GM19043 (cell line): ENCODE data around the gene CXCR3.
"Not testable (repeated sequence)": the region's sequence is repeated elsewhere in the genome, so short reads cannot be mapped to it uniquely, and the experiment has no call there.

ENCODE experiments used
- ATAC-seq: cut with Tn5 transposase; IDR thresholded peaks from one replicate; pipeline ENCODE4 v1.9.1; 2021; ENCODE audit warnings: low read depth; ENCODE audit not compliant: unreplicated experiment

CXCR3 gene

DNA sequence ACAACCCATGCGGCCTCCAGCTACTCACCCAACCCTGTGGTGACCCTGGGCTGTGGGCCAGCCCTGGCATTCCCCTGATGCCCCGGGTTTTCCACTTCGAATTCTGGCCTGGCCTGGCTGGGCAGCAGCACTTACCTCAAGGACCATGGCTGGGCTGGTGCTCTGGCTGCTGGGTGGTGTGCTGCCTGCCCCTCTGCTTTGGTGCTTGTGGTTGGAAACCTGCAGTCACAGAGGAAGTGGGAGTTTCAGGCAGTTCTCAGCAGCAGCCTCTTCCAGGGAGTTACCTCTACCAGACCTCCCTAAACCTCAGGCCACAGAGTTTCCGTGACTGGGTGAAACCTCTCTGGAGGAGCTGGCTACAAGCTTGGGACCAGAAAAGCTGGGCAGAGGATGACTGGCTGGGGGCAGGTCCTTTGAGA is at the start of gene CXCR3:
Gene CXCR3 (minus strand): TSS at position 209 of the 419 bp plus-strand sequence. CDS start 62 bp downstream, at position 147.
- ATAC-seq: peak; percentile 60

DNA sequence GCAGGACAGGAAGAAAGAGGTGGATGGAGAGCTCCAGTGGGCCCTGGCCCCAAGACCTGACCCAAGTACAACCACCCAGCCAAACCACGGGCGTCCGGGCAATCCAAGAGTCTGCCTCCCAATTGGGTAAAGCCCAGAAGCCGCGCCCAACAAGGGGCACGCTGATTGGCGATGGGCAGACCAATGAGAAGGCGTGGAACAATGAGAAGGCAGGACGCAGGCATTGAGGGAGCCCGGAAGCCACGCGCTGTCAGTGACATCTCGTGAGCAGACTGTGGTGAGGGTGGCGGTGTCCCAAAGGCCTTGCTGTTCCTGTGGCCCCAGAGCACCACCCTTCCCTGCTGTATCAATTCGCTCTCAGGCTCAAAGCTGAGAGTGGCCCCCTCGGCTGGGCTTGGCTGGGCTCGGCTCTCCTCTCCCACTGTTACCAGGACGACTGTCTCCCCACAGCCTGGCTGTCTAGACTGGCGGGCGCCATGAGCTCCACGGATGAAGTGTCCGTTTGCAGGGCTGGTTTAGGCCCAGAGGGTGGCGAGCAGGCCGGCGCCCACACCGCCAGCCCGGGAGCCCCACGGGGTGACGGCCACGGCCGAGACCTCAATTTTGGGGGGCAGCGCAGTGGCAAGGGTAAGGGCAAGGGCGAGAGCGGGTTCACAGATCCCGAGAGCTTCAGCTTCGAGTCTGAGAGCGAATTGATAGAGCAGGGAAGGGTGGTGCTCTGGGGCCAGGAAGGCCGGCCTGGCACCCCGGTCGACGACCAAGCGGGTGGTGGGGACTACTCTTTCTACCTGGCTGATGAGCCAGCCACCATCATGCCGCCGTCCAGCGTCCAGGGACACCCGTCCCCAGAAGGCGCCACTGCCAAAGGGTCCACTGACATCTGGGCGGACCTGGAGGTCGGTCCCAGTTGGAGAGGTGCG is 49.3 kb upstream of the CXCR3 start, which contains the start of gene LOC101059915:
Gene LOC101059915 (plus strand): TSS at position 219 of the 920 bp plus-strand sequence.
- no peak for ATAC-seq

DNA sequence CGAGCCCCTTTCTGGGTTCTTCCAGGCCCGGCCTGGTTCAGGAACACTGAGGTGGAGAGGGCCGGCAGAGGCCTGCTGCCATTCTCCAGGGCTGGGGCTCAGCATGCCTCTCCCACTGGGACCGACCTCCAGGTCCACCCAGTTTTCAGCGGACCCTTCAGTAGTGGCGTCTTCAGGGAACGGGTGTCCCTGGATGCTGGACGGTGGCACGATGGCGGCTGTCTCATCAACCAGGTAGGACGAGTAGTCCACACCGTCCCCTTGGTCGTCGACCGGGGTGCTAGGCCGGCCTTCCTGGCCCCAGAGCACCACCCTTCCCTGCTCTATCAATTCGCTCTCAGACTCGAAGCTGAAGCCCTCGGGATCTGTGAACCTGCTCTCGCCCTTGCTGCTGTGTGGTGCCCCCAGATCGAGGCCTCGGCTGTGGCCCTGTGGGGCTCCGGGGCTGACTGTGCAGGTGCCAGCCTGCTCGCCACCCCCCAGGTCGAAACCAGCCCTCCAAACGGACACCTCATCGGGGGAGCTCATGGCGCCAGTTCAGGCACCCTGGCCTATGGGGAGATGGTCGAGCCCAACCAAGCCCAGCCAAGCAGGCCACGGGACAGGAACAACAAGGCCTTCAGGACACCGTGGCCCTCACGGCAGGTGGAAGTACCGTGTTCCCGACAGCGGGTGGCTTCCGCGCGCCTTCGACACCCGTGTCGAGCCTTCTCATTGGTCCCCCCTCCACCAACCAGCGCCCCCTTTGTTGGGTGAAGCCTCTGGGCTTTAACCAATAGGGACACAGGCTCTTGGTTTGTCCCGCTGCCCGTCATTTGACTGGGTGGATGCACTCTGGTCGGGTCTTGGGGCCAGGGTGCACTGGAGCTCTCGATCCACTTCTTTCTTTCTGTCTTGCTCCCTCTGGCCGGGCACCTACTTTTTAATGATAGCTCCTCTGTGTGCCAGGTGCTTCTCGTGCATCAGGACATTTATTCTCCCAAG is 48.2 kb upstream of the CXCR3 start:
- ATAC-seq: no peak

DNA sequence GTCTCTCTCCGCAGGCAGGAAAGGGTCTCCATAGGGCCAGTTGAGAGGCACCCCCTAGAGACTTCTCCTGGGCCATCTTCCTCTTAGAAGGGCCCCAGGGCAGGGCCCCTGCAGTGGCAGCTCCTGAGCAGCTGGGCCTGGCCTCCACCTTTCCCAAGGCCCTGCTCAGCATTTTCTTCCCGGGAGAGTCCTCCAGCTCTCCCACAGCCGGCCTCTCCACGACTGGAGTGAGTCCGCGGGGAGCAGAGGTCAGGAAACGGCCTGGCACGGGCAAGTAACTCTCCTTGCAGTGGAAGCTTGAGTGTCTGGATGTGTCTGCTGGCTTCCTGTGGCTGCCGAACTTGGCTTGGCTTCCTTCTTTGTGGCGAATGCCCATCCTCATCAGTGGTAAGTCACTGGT is 47.4 kb upstream of the CXCR3 start:
- no peak for ATAC-seq

DNA sequence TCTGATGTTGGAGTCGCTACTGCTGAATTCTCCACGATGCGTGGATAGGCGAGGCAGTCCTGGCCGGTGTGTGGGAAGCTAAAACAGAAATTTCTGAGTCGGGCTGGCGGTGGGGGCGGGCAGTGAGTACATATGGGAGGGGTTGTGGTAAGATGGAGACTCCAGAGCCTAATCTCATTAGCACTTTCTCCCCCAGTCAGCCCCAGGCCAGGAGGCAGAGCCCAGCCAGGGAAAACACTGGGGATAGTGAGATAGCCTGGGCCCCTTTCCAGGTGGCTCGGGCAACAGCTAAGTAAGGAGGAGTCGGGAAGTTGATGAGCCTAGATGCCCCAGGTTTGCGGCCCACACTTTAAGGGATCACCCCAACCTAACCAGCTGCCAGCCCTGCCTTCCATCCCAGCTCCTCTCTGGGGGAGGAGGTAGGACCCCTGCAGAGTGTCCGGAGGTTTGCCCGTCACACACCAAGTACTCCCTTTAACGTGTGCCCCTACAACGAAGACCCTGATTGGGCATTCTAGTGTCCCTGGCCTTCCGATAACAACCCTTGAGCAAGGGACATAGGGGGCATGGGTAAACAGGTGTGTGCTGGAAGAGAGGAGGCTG is 46.7 kb upstream of the CXCR3 start:
- no peak for ATAC-seq

DNA sequence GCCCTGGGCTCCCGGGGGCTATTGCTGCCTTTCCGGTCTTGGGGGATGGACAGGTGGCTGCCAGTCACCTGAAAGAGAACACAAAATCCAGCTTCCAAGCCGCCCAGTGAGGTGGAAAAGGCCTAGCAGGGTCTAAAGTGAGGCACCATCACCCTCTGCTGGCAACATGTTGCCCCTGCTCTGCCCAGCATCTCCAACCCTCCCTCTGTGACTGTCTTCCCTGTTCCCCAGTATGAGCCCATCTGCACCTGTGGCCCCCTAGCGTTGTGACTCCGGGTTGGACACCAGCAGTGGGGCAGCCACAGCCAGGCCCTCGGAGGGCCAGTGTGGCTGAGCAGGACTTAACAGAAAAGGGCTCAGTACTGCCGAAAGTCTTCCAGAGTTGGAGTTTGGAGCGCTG is 45.9 kb upstream of the CXCR3 start:
- not testable (repeated sequence) for ATAC-seq

DNA sequence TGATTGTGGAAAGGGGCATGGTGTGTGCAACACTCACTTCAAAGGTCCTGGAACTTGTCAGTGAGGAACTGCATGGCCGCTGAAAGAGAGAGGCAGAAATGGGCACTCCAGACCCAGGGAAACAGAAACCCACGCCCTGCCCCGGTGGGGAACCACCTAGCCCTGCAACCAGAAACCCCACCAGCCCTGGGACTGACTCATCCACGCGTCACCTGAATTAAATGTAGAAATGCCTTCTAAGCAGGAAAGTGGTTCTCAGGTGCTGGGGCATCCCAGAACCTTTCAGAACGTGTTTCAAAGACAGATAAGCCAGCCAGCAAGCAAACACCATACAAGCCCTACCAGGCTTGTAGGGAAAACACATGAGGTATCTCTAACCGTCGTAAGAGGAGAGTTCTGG is 44.9 kb upstream of the CXCR3 start:
- not testable (repeated sequence) for ATAC-seq

DNA sequence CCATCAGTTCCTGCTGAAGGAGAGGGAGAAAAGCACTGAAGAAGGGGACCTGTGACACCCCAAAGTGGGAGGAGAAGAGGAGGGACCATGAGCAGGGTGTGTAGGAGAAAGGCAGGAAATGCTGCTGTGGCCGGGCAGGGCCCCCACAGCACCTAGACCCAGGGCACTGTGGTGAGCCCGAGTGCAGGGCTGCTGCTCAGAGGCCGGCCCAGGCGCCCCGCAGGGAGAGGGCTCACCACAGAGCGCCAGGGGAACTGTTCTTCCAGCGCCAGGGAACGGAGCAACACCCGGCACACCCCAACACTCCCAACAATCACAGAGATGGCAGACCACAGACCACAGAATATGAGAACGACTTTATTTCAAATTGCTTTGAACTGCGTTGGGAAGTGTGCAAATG is 44.3 kb upstream of the CXCR3 start:
- ATAC-seq: not testable (repeated sequence)

DNA sequence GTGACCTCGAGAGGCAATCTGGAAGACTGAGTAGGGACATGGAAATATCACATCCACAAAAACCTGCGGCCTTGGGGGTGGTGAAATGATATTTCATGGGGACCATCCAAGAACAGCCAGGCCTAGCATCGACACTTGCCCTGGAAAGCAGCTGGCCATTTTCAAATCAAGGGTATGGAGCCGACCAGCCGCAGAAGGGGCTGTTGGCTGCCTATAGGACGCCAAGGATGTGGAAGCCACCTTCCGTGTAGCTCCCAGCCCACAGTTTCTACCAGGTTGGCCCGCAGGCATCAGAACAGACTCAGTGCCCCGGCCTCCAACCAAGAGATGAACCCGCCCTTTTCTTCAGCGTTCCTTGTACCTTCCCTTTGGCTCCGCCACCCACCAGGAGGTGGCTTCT is 43.6 kb upstream of the CXCR3 start:
- no peak for ATAC-seq

DNA sequence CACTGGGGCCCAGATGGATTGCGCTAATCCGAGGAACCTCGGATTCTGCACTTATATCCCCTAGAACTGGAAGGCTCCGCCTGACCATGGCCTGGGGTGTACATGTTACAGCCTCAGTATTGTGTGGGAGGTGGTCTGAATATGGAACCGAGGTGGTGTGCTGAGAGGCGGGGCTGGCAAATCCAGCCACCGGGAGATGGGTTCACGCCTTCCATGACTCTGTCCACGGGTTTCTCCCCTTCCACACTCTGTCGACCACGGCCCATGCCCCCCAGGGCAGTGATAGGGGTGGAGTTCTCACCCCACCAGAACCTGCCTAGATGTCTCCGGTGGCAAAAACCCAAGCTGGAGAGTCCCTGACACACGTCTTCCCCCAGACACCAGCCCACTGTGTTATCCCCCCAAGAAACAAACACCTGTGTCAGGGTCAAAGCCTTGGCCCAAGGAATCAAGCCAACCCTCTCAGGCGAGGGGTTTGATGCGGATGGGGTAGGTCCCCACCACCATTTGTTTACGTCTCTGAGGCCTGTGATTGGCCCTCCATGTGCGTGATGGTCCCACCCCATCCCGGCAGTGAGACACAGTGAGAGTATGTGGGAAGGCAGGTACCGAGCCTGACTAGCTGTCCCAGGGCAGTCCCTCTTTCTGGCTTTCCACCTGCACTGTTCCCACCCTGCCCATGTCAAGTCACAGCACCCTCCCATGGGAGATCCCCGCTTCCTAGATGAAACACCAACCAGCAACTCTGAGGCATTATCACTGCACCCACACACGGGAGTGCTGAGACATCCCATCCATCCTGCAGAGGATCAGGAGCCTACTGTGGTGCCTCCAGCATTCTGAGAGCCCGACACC is 42.5 kb upstream of the CXCR3 start:
- no peak for ATAC-seq

DNA sequence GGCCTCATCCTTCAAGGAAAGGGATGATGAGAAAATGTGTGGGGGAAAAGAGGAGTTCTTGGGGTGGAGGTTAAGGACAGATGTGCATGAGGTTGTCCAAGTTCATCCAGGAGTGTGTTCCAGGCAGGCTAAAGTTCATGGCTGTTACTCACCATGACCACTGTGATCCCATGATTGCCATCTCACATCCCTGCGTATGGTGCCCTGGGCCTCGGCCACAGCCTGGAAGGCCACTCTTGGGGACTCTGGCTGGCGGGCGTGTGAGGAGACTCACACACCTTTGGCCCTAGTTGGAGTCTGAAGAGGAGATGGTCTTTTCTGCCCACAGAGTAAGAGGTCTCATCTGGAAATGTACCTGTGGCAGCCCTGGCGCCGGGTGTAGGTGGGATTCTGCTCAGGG is 41.6 kb upstream of the CXCR3 start:
- ATAC-seq: no peak

DNA sequence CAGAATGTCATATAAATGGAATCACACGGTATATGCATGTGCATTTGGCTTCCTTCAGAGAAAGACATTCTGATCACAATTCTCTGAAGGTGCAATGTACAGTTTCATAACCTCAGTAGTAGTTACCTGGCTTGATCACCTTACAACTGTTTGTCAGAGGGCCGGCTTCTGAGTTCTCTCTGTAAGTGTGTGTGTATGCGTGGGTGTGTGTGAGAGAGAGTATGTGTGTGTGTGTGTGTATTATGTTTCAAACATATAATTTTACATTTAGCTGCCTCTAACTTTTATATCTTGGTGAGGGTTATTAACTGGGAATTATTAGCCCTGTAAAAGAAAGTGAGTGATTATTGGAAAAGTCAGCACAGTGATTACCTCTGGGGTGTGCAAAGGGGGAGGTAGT is 41.0 kb upstream of the CXCR3 start:
- no peak for ATAC-seq

DNA sequence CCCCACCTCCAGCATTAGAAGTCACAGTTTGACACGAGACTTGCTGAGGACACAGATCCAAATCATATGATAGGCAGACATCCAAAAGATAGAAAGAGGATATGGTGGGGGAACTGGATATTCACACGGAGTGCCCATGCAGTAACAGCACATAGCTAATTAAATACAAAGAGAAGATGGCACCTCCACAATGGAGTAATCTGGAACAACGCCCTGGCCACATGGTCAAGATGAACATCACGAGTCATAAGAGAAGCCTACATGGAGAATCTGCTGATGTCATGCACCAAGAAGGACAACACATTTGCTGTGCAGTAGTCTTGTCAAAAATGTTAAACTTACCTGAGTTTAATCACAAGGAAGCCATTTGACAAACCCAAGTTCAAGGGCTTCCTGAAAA is 39.0 kb upstream of the CXCR3 start:
- no peak for ATAC-seq

DNA sequence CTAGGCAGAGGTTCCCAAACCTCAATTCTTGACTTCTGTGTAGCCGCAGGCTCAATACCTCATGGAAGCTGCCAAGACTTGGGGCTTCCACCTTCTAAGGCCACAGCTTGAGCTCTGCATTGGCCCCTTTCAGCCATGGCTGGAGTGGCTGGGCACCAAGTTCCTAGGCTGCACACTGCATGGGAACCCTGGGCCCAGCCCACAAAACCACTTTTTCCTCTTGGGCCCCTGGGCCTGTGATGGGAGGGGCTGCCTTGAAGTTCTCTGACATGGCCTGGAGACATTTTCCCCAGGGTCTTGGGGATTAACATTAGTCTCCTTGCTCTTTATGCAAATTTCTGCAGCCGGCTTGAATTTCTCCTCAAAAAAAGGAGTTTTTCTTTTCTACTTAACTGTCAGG is 35.0 kb upstream of the CXCR3 start:
- no peak for ATAC-seq

DNA sequence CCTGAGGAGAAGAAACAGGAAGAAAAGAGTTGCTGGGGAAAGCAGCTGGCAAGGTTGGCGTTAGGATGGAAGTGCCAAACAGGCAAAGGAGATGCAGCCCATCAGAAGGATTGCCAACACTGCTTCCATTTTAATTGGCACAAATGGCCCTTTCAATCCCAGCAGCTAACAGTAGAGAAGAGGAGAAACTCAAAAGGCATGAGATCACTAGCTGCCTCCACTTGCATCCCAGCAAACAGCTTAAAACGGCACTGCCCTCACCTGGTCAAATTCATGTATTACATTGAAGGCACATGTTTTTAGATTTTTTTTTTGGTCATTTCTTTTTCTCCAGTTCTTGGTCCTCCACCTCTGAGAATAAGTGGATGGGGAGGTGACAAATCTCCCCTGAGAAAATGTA is 34.1 kb upstream of the CXCR3 start:
- ATAC-seq: no peak

DNA sequence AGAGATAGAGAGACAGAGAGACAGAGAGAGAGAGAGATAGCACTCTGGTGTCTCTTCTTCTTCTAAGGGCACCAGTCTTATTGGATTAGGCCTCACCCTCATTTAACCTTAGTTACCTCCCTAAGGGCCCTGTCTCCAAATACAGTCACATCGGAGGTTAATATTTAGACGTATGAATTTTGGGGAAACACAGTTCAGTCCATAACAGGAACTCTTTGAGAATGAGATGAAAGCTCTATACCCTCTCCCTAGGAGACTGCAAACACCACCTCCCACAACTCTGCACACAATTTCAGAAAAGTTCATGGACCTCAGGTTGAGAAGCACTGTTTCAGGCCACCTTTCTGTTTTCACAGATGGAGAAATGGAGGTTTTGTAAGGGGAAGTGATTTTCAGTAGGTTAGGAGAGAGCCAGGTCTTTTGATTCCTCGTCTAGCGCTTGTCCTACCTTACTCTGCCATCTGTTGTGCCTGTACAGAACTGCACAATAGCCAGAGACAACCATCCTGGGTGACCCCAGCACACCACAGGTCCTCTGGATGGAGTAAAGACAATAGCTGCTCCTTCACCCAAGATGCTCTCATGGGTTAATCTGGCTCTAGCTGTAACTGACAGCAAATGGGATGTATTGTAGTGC is 32.1 kb upstream of the CXCR3 start:
- peak; percentile 97 for ATAC-seq

DNA sequence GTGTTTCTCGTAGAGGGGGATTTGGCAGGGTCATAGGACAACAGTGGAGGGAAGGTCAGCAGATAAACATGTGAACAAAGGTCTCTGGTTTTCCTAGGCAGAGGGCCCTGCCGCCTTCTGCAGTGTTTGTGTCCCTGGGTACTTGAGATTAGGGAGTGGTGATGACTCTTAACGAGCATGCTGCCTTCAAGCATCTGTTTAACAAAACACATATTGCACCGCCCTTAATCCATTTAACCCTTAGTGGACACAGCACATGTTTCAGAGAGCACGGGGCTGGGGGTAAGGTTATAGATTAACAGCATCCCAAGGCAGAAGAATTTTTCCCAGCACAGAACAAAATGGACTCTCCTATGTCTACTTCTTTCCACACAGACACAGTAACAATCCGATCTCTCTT is 26.1 kb upstream of the CXCR3 start:
- not testable (repeated sequence) for ATAC-seq

DNA sequence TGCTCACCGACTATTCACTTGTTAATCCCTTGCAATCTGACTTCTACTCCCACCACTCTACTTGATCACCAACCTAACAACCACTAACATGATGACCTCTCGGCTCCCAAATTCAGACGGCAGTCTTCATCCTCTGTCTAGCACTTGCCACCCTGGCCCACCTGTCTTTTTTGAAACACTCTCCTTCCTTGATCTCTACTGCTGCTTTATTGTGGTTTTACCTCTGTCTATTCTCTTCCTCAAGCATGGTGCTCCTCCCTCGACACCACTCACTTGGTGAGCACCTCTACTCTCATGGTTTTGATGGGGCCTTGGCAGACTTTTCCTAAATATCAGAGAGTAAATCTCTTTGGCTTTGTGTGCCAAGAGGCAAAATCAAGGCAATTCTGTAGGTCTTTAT is 21.7 kb upstream of the CXCR3 start:
- ATAC-seq: no peak

DNA sequence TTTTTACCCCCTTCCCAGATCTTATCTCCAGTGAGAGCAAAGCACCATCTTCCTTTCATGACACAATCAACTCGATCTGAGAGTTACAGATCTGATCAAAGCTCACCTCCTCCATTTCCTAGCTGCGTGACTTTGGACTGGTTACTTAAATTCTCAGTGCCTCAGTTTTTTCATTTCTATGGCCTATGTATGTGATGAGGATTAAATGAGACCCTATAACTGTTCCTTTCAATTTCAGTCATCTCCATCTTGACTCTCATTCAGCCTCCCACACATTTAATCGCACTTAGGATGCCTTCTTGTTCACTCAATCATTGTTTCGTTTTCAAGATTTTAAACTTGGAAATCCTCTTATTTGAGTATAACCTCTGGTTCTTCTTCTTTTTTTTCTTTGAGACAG is 20.1 kb upstream of the CXCR3 start:
- ATAC-seq: no peak
